Kidney (tissue), 14 donors: ENCODE results near the gene MADD. TPM values are rescaled to one million over a fixed set of nuclear protein-coding genes. Genes with fewer than 3 reads are reported as not detected.

Experiments used
- DNase-seq, 5 donors: peaks; one replicate each; pipeline ENCODE4 v3.0.0-alpha.2; 2013 to 2020
- FAIRE-seq: peaks from 2 replicates; lab custom pipeline; 2012; peaks lifted over from hg19 to GRCh38; lab: Jason Lieb, UNC
- H3K27ac ChIP-seq, 2 donors: one replicate each; pipeline ENCODE4 v1.7.0; 2013; ENCODE audit warnings: low read depth in 2 of 2, low read length in 2 of 2, inconsistent platforms in 1 of 2
- H3K27me3 ChIP-seq: one replicate; pipeline ENCODE4 v1.7.1; 2013; ENCODE audit warnings: low read length, inconsistent platforms; ENCODE audit not compliant: control insufficient read depth, insufficient read depth
- H3K36me3 ChIP-seq, 3 donors: one replicate each; pipeline versions ENCODE4 v1.7.0 to v1.7.1; 2013; ENCODE audit warnings: low read length in 3 of 3, control low read depth in 1 of 3, inconsistent platforms in 1 of 3; ENCODE audit not compliant: insufficient read depth in 3 of 3, control insufficient read depth in 2 of 3
- H3K4me1 ChIP-seq, 3 donors: one replicate each; pipeline versions ENCODE4 v1.7.0 to v1.7.1; 2013; ENCODE audit warnings: low read length in 3 of 3, inconsistent platforms in 1 of 3, low read depth in 1 of 3; ENCODE audit not compliant: control insufficient read depth in 2 of 3, insufficient read depth in 2 of 3
- H3K4me3 ChIP-seq, 3 donors: one replicate each; pipeline versions ENCODE4 v1.7.0 to v1.8.1; 2013; ENCODE audit warnings: low read length in 3 of 3, control low read depth in 1 of 3, inconsistent platforms in 1 of 3
- H3K9ac ChIP-seq, 3 donors: one replicate each; pipeline versions ENCODE4 v1.7.0 to v1.7.1; 2013; ENCODE audit warnings: low read length in 3 of 3, control low read depth in 1 of 3, inconsistent platforms in 1 of 3
- H3K9me3 ChIP-seq, 3 donors: one replicate each; pipeline versions ENCODE4 v1.7.0 to v1.7.1; 2013; ENCODE audit warnings: low read length in 3 of 3, control low read depth in 1 of 3, inconsistent platforms in 1 of 3; ENCODE audit not compliant: control insufficient read depth in 2 of 3, insufficient read depth in 1 of 3
- CTCF ChIP-seq: IDR thresholded peaks from 3 replicates; pipeline ENCODE4 v1.5.1; 2012; ENCODE audit warnings: mild to moderate bottlenecking, moderate library complexity, borderline replicate concordance; ENCODE audit not compliant: insufficient read depth; ENCODE audit errors: extremely low read depth
- intact Hi-C: fragments of 100-400 bp; cut with DNase I; formaldehyde crosslinking; loops from one replicate; pipeline ENCODE4 v1.11.1; 2022
- polyA plus RNA-seq: library from polyadenylated mRNA; stranded (reverse); fragments of 350-450 nt; fragmentation: Illumina TruSeq; extraction: RNeasy Lipid Tissue Mini Kit (QIAGEN cat#74804); gene quantifications from one replicate; pipeline ENCODE4 v1.2.3, GENCODE V29; 2014; ENCODE audit warnings: low read depth, low replicate concordance; ENCODE audit not compliant: insufficient read depth
- total RNA-seq: library from RNA; stranded (reverse); fragmentation: NEBNext Ultra II Directional; extraction: Animal tissue kit (Norgen Biotek cat#: 25700); gene quantifications from one replicate; pipeline ENCODE4 v1.2.1, GENCODE V29; 2021
- donor health status: control.
- donor health status: control.
- donor health status: control.
- donor health status: control.
- donor health status: control.
- donor health status: DM: yes; HTN: yes; CAD: no.
- donor health status: Normal renal cell carcinoma (clear cell type).

The MADD gene
- total and polyA plus RNA-seq, 2 donors from 2014 or later = 19.0 to 39.2 TPM

- no peak for FAIRE-seq
- intact Hi-C loops = no loop called here
- TF ChIP-seq CTCF = no peak
- Histone ChIP-seq H3K9ac (no peak overlapping the region), H3K9me3 (no peaks in the 10 kb centered on the region), H3K27ac (no peak overlapping the region), H3K36me3 (peaks cover 23 to 60% (median 41%) of the 10 kb centered on the region in 3 donors), H3K4me1 (no peaks in the 10 kb centered on the region), H3K4me3 (no peak overlapping the region), H3K27me3 (no peaks in the 10 kb centered on the region)
- DNase-seq = no peak
These were observed 8.1 kb downstream of the MADD start for GRCh38 chr11:47278058-47278457.

DNA sequence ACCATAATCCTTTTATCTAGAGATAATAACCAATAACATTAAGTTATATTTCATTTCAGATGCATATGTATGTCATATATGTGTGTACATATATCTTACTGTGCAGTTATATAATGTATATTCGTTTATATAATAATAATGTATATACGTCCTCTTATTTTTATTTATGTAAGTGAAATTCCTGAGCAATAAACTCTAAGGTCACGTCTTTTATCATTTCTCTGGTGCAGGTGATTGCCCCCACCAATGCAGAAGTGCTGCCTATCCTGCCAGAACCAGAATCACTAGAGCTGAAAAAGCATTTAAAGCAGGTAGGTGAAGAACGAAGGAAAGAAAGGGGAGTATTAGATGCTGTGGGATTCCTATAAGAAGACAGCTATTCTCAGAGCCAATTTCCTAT lies 8.8 kb downstream of the MADD start:
- TF ChIP-seq CTCF = no peak
- Histone ChIP-seq H3K9ac (no peak overlapping the region), H3K9me3 (no peaks in the 10 kb centered on the region), H3K27me3 (no peaks in the 10 kb centered on the region), H3K4me1 (no peaks in the 10 kb centered on the region), H3K27ac (no peak overlapping the region), H3K36me3 (peaks cover 23 to 63% (median 42%) of the 10 kb centered on the region in 3 donors), H3K4me3 (no peak overlapping the region)
- FAIRE-seq (no peak), DNase-seq (no peak)
- intact Hi-C loops = no loop called here

DNA sequence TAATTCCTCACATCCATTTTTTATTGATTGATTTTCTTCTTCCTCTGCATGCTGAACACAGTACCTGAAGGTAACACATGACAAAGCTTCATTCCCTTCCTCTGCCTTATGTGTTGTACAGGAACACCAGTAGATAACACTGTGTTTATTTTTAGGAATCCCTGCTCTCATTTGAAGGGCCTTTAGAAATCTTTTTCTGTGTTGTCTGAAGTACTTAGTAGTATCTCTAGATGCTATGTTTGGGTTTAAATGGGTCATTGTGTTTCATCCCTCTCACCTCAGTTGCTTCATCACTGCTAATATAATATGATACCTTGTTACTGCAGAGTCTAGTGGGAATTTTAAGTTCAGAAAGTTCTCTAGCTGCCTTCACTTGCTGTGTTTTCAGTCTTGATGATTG lies 10.2 kb downstream of the MADD start:
- Histone ChIP-seq H3K27me3 (no peaks in the 10 kb centered on the region), H3K9me3 (no peaks in the 10 kb centered on the region), H3K4me3 (no peak overlapping the region), H3K9ac (no peak overlapping the region), H3K4me1 (no peaks in the 10 kb centered on the region), H3K36me3 (peaks cover 30 to 76% (median 50%) of the 10 kb centered on the region in 3 donors), H3K27ac (no peak overlapping the region)
- TF ChIP-seq CTCF = no peak
- DNase-seq (no peak), FAIRE-seq (no peak)
- intact Hi-C loops = no loop called here

DNA sequence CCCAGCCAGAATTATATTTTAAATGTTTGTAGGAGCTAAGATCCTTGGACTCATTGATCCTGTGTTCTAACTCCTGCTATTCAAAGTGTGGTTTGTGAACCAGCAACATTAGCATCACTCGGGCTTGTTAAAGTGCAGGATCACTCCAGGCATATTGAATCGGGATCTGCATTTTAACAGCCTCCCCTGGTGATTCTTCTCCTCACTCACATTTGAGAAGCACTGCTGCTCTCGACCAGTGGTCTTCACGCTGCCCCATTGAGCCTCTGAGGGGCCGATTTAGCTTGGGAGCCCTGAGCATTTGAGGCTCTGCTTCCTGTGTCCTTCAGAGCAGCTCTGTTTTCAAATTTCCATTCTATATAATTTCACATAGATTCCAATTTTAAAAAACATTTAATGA lies 10.9 kb downstream of the MADD start:
- TF ChIP-seq CTCF = no peak

More for the DNA sequence above, 10.9 kb downstream of the MADD start:
- Histone ChIP-seq H3K36me3 (peaks cover 30 to 78% (median 52%) of the 10 kb centered on the region in 3 donors), H3K9ac (no peak overlapping the region), H3K4me1 (no peaks in the 10 kb centered on the region), H3K9me3 (no peaks in the 10 kb centered on the region), H3K4me3 (no peak overlapping the region), H3K27ac (no peak overlapping the region), H3K27me3 (no peaks in the 10 kb centered on the region)
- FAIRE-seq (no peak), DNase-seq (no peak)
- intact Hi-C loops = no loop called here
